Glutamatergic neuron (in vitro differentiated cells): ENCODE data around the gene EPHA4. TPM values are rescaled to one million over a fixed set of nuclear protein-coding genes. Genes with fewer than 3 reads are reported as not detected.

Source experiments
- DNase-seq: peaks from one replicate; pipeline ENCODE4 v3.0.0; 2022
- H3K27ac Mint-ChIP-seq: one replicate; pipeline ENCODE4 v1.8.0; 2020; ENCODE audit warnings: mild to moderate bottlenecking, mixed read lengths, inconsistent platforms; ENCODE audit not compliant: unreplicated experiment
- H3K27me3 Mint-ChIP-seq: one replicate; pipeline ENCODE4 v1.8.0; 2020; ENCODE audit warnings: mild to moderate bottlenecking, moderate library complexity, mixed read lengths, inconsistent platforms; ENCODE audit not compliant: unreplicated experiment
- H3K36me3 Mint-ChIP-seq: one replicate; pipeline ENCODE4 v1.8.0; 2020; ENCODE audit warnings: mild to moderate bottlenecking, mixed read lengths, inconsistent platforms; ENCODE audit not compliant: unreplicated experiment
- H3K4me1 Mint-ChIP-seq: one replicate; pipeline ENCODE4 v1.8.0; 2020; ENCODE audit warnings: mild to moderate bottlenecking, low read depth, mixed read lengths, inconsistent platforms; ENCODE audit not compliant: unreplicated experiment
- H3K4me3 Mint-ChIP-seq: one replicate; pipeline ENCODE4 v1.8.0; 2020; ENCODE audit warnings: mild to moderate bottlenecking, mixed read lengths, inconsistent platforms; ENCODE audit not compliant: unreplicated experiment
- H3K9me3 Mint-ChIP-seq: one replicate; pipeline ENCODE4 v1.8.0; 2020; ENCODE audit warnings: mild to moderate bottlenecking, moderate library complexity, mixed read lengths, inconsistent platforms; ENCODE audit not compliant: unreplicated experiment
- total RNA-seq: library from RNA; stranded (reverse); fragmentation: NEBNext Ultra II Directional; extraction: Animal tissue kit (Norgen Biotek cat#: 25700); gene quantifications from one replicate; pipeline ENCODE4 v1.2.1, GENCODE V29; 2021; ENCODE audit not compliant: unreplicated experiment
- TF ChIP-seq, protein P1 (sequence below): fragments of 200-600 bp; sonication (generic); IDR thresholded peaks from one replicate; pipeline ENCODE4 v1.5.0; 2021; ENCODE audit not compliant: partially characterized antibody, unreplicated experiment

The EPHA4 gene
- total RNA-seq, 1 donor from 2014 or later, result 57.2 TPM

DNA sequence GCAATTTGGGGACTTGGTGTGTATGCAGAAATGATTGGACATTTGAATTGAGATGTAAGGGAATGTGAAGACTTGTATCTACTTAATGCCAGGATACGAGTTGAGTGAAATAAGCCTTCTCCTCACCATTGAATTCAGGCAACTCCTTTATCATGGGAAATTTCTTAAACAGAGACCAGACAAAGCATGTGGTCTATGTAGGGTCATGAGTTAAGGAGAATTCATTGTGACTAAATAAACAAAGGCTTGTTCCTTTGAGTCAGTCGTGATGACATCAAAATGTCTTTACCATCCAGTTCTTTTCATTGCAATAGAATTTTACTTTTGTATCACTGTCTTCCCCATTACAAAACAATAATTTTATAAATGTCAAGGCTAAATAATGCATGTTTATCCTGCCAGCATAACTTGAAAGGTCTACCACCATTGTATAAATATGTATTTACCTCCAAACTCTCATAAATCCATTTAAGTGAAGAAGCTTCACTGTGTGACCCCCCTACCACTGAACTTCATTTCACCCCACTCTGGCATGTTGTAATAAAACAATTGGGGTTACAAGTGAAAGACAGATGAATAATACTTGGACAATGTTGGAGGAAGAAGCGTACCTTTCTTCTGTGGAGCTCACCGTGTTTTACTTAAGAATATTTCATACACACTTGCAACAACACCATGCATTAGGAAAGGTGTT, 149.4 kb downstream of the EPHA4 start:
- H3K36me3 Mint-ChIP-seq, result no peaks in the 10 kb centered on the region

DNA sequence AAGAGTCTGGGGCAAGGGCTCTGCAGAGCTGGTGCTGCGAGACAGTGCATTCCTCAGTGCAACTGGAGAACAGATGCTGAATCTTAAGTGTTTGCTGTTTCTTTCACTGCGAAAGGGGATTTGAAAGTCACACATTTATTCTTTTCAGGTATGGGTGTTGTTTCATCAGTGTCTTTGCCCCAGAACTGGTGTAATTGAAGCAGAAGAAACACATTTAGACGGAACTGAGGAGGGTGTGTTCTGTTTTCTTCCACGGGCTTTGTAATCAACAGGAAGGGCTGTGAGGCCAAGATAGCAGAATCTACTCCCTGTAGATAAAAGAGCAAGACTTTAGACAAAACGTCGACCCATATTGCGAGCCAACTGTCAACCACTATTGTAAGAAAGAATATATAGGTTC, 151.9 kb downstream of the EPHA4 start:
- Mint-ChIP-seq H3K4me3 (no peak overlapping the region), H3K9me3 (no peaks in the 10 kb centered on the region)

More for the DNA sequence above, 149.4 kb downstream of the EPHA4 start:
- TF ChIP-seq, protein P1, sequence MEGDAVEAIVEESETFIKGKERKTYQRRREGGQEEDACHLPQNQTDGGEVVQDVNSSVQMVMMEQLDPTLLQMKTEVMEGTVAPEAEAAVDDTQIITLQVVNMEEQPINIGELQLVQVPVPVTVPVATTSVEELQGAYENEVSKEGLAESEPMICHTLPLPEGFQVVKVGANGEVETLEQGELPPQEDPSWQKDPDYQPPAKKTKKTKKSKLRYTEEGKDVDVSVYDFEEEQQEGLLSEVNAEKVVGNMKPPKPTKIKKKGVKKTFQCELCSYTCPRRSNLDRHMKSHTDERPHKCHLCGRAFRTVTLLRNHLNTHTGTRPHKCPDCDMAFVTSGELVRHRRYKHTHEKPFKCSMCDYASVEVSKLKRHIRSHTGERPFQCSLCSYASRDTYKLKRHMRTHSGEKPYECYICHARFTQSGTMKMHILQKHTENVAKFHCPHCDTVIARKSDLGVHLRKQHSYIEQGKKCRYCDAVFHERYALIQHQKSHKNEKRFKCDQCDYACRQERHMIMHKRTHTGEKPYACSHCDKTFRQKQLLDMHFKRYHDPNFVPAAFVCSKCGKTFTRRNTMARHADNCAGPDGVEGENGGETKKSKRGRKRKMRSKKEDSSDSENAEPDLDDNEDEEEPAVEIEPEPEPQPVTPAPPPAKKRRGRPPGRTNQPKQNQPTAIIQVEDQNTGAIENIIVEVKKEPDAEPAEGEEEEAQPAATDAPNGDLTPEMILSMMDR, result no peak
- Mint-ChIP-seq H3K4me1 (no peaks in the 10 kb centered on the region), H3K27ac (no peak overlapping the region), H3K9me3 (no peaks in the 10 kb centered on the region), H3K4me3 (no peak overlapping the region), H3K27me3 (no peaks in the 10 kb centered on the region)
- DNase-seq, result no peak

DNA sequence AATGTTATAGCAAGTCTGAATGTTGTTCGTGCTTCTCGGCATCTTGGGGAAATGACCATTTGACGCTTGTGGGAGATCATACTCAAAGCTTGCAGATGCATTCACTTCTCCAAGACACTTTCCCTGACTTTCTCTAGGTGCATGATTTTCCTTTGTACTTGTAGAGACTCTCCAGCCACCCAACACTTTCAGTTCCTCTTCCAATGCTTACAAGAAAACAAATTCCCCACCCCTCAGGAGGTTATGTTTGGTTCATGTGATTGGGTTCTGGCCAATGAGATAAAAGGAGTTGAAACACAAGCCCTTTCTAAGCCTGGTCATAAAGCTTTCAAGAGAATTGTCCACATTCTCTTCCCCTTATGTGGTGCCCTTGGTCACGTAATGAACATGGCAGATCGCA, 156.3 kb downstream of the EPHA4 start:
- H3K27me3 Mint-ChIP-seq, result peaks cover 5% of the 10 kb centered on the region
- H3K36me3 Mint-ChIP-seq, result no peaks in the 10 kb centered on the region
- no peaks in the 10 kb centered on the region for H3K9me3 Mint-ChIP-seq
- no peaks in the 10 kb centered on the region for H3K4me1 Mint-ChIP-seq
- no peak for DNase-seq
- TF ChIP-seq, protein P1, result no peak
- H3K27ac Mint-ChIP-seq, result no peak overlapping the region
- H3K4me3 Mint-ChIP-seq, result no peak overlapping the region

More for the DNA sequence above, 151.9 kb downstream of the EPHA4 start:
- H3K4me1 Mint-ChIP-seq, result no peaks in the 10 kb centered on the region
- no peaks in the 10 kb centered on the region for H3K36me3 Mint-ChIP-seq
- no peak for DNase-seq
- TF ChIP-seq, protein P1, result no peak
- H3K27ac Mint-ChIP-seq, result no peak overlapping the region
- H3K27me3 Mint-ChIP-seq, result no peaks in the 10 kb centered on the region

DNA sequence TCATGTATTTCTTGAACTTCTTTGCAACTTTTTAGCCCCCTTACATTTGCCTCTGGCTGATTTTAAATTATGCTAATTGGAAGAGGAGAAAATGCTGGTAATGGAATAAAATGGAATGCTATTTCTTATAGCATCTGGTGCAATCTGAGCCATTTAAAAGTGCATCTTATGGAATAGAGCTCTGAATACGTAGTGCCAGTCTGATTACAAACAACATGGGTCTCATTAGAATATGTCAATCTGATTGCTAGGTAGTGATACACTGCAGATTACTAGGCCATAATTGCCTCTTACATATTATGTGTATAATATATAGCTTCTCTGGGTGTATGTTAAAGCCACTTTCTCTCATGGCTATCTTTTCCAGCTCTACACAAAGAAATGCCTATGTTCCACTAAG, 159.1 kb downstream of the EPHA4 start:
- Mint-ChIP-seq H3K4me3 (no peak overlapping the region), H3K9me3 (no peaks in the 10 kb centered on the region), H3K36me3 (no peaks in the 10 kb centered on the region), H3K4me1 (no peaks in the 10 kb centered on the region), H3K27ac (no peak overlapping the region), H3K27me3 (peaks cover 5% of the 10 kb centered on the region)
- DNase-seq, result no peak
- TF ChIP-seq, protein P1, result no peak

DNA sequence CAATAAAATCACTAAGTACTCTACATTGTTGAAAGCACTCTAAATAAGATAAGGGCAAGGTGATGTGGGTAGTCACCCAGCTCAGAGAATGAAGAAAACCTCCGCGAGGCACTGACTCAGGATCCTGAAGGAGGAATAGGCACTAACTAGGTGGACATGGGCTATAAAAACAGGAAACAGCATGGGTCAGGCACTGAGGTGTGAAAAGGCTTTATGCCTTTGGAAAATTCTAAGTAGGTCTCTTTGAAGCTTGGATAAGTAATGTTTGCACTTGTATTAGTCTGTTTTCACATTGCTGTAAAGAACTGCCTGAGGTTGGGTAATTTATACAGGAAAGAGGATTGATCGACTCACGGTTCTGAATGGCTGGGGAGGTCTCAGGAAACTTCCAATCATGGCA, 161.6 kb downstream of the EPHA4 start:
- peaks cover 5% of the 10 kb centered on the region for H3K27me3 Mint-ChIP-seq
- H3K27ac Mint-ChIP-seq, result no peak overlapping the region
- H3K36me3 Mint-ChIP-seq, result peaks cover 10% of the 10 kb centered on the region

More for the DNA sequence above, 161.6 kb downstream of the EPHA4 start:
- no peaks in the 10 kb centered on the region for H3K4me1 Mint-ChIP-seq
- no peak for DNase-seq
- H3K4me3 Mint-ChIP-seq, result no peak overlapping the region
- TF ChIP-seq, protein P1, result no peak
- H3K9me3 Mint-ChIP-seq, result no peaks in the 10 kb centered on the region
